Liver (tissue), 3 donors: ENCODE data around the gene CIITA.

ENCODE experiments used
- EGR1 ChIP-seq, 2 donors: IDR thresholded peaks; 2 replicates each; pipeline ENCODE4 v1.6.1; 2016 to 2018; ENCODE audit warnings: antibody characterized with exemption in 2 of 2, low read depth in 2 of 2
- GABPA ChIP-seq, 2 donors: IDR thresholded peaks in 1 of 2; conservative IDR thresholded peaks in 1 of 2; 2 replicates each; pipeline ENCODE4 v1.6.1; 2016; ENCODE audit warnings: antibody characterized with exemption in 2 of 2, mild to moderate bottlenecking in 1 of 2, moderate library complexity in 1 of 2
- HNF4G ChIP-seq: IDR thresholded peaks from 2 replicates; pipeline ENCODE4 v1.6.1; 2016; ENCODE audit warnings: antibody characterized with exemption
- JUND ChIP-seq, 2 donors: IDR thresholded peaks; 2 replicates each; pipeline ENCODE4 v1.6.1; 2016; ENCODE audit warnings: antibody characterized with exemption in 2 of 2
- RAD21 ChIP-seq, 2 donors: IDR thresholded peaks; 2 replicates each; pipeline ENCODE4 v1.6.1; 2016; ENCODE audit warnings: antibody characterized with exemption in 2 of 2, mild to moderate bottlenecking in 2 of 2
- RXRA ChIP-seq, 2 donors: IDR thresholded peaks; 2 replicates each; pipeline ENCODE4 v1.6.1; 2017 to 2018; ENCODE audit warnings: antibody characterized with exemption in 2 of 2, mild to moderate bottlenecking in 1 of 2
- SP1 ChIP-seq: IDR thresholded peaks from 2 replicates; pipeline ENCODE4 v1.6.1; 2018; ENCODE audit warnings: antibody characterized with exemption, mild to moderate bottlenecking
- TAF1 ChIP-seq: conservative IDR thresholded peaks from 2 replicates; pipeline ENCODE4 v1.6.1; 2016; ENCODE audit warnings: antibody characterized with exemption, mild to moderate bottlenecking
- YY1 ChIP-seq: IDR thresholded peaks from 2 replicates; pipeline ENCODE4 v1.6.1; 2016; ENCODE audit warnings: antibody characterized with exemption, mild to moderate bottlenecking
- TF ChIP-seq, protein P1 (sequence below): fragments of 150-350 bp; IDR thresholded peaks from 2 replicates; pipeline ENCODE4 v1.5.1; 2017; ENCODE audit warnings: improper control_type of control experiment, low read depth, low read length; ENCODE audit not compliant: missing input control
- TF ChIP-seq, protein P2 (sequence below): IDR thresholded peaks from 2 replicates; pipeline ENCODE4 v1.6.1; 2016; ENCODE audit warnings: antibody characterized with exemption, mild to moderate bottlenecking
- TF ChIP-seq, protein P3 (sequence below): IDR thresholded peaks from 2 replicates; pipeline ENCODE4 v1.6.1; 2016; ENCODE audit warnings: antibody characterized with exemption
- donor health status: healthy.
- donor health status: healthy.

DNA sequence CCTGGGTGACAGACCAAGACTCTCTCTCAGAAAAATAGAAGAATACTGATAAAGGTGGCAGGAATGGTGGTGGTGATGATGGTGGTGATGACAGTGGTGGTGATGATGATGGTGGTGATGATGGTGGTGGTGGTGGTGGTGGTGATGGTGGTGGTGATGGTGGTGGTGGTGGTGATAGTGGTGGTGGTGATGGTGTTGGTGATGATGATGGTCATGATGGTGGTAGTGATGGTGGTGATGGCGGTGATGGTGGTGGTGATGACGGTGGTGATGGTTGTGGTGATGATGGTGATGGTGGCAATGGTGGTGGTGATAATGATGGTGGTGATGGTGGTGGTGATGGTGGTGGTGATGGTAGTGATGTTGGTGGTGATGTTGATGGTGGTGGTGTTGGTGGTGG lies 18.0 kb upstream of the CIITA start:
- TF ChIP-seq, protein P1, sequence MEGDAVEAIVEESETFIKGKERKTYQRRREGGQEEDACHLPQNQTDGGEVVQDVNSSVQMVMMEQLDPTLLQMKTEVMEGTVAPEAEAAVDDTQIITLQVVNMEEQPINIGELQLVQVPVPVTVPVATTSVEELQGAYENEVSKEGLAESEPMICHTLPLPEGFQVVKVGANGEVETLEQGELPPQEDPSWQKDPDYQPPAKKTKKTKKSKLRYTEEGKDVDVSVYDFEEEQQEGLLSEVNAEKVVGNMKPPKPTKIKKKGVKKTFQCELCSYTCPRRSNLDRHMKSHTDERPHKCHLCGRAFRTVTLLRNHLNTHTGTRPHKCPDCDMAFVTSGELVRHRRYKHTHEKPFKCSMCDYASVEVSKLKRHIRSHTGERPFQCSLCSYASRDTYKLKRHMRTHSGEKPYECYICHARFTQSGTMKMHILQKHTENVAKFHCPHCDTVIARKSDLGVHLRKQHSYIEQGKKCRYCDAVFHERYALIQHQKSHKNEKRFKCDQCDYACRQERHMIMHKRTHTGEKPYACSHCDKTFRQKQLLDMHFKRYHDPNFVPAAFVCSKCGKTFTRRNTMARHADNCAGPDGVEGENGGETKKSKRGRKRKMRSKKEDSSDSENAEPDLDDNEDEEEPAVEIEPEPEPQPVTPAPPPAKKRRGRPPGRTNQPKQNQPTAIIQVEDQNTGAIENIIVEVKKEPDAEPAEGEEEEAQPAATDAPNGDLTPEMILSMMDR: no peak
- TF ChIP-seq, protein P2, sequence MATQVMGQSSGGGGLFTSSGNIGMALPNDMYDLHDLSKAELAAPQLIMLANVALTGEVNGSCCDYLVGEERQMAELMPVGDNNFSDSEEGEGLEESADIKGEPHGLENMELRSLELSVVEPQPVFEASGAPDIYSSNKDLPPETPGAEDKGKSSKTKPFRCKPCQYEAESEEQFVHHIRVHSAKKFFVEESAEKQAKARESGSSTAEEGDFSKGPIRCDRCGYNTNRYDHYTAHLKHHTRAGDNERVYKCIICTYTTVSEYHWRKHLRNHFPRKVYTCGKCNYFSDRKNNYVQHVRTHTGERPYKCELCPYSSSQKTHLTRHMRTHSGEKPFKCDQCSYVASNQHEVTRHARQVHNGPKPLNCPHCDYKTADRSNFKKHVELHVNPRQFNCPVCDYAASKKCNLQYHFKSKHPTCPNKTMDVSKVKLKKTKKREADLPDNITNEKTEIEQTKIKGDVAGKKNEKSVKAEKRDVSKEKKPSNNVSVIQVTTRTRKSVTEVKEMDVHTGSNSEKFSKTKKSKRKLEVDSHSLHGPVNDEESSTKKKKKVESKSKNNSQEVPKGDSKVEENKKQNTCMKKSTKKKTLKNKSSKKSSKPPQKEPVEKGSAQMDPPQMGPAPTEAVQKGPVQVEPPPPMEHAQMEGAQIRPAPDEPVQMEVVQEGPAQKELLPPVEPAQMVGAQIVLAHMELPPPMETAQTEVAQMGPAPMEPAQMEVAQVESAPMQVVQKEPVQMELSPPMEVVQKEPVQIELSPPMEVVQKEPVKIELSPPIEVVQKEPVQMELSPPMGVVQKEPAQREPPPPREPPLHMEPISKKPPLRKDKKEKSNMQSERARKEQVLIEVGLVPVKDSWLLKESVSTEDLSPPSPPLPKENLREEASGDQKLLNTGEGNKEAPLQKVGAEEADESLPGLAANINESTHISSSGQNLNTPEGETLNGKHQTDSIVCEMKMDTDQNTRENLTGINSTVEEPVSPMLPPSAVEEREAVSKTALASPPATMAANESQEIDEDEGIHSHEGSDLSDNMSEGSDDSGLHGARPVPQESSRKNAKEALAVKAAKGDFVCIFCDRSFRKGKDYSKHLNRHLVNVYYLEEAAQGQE: no peak
- TF ChIP-seq EGR1 (IDR thresholded peaks at IDR 0.05; ENCODE audit: low read depth in 2 of 2) (no peak), HNF4G (no peak), SP1 (no peak), GABPA (IDR thresholded peaks at IDR 0.05 in 1 of 2, conservative IDR thresholded peaks at IDR 0.05 in 1 of 2) (no peak), RAD21 (IDR thresholded peaks at IDR 0.05) (no peak), RXRA (IDR thresholded peaks at IDR 0.05) (no peak), TAF1 (no peak), JUND (IDR thresholded peaks at IDR 0.05) (no peak), YY1 (no peak)
- TF ChIP-seq, protein P3, sequence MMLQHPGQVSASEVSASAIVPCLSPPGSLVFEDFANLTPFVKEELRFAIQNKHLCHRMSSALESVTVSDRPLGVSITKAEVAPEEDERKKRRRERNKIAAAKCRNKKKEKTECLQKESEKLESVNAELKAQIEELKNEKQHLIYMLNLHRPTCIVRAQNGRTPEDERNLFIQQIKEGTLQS: no peak
